GM23338 (cell line): ENCODE data around the gene CEBPZOS.

Source experiments
- CTCF ChIP-seq, 2 experiments: fragments of 200-600 bp in 1 of 2; sonication (generic) in 1 of 2; conservative IDR thresholded peaks; 2 replicates each; pipeline versions ENCODE4 v1.5.1 to v1.6.1; 2016 to 2017; ENCODE audit warnings: antibody characterized with exemption in 2 of 2, low read depth in 2 of 2, mild to moderate bottlenecking in 2 of 2, moderate library complexity in 1 of 2
- EZH2 ChIP-seq: fragments of 200-600 bp; sonication (generic); IDR thresholded peaks from one replicate; pipeline ENCODE4 v1.8.0; 2017; ENCODE audit warnings: antibody characterized with exemption, mild to moderate bottlenecking, low read depth; ENCODE audit not compliant: unreplicated experiment
- EZH2phosphoT487 ChIP-seq: fragments of 200-600 bp; sonication (generic); IDR thresholded peaks from one replicate; pipeline ENCODE4 v1.8.1; 2018; ENCODE audit warnings: antibody characterized with exemption; ENCODE audit not compliant: unreplicated experiment
- JUNB ChIP-seq: IDR thresholded peaks from one replicate; pipeline ENCODE4 v1.6.1; 2016; ENCODE audit warnings: antibody characterized with exemption; ENCODE audit not compliant: unreplicated experiment
- NANOG ChIP-seq: IDR thresholded peaks from 2 replicates; pipeline ENCODE4 v1.6.1; 2016; ENCODE audit warnings: antibody characterized with exemption, borderline replicate concordance
- POLR2AphosphoS5 ChIP-seq: IDR thresholded peaks from 2 replicates; pipeline ENCODE4 v1.6.1; 2016; ENCODE audit warnings: antibody characterized with exemption, low read depth
- REST ChIP-seq: IDR thresholded peaks from one replicate; pipeline ENCODE4 v1.6.1; 2018; ENCODE audit warnings: antibody characterized with exemption; ENCODE audit not compliant: unreplicated experiment

- TF ChIP-seq CTCF (conservative IDR thresholded peaks at IDR 0.05; ENCODE audit: low read depth in 2 of 2) (no peak), POLR2AphosphoS5 (no peak), EZH2 (no peak), REST (no peak), NANOG (no peak), JUNB (no peak), EZH2phosphoT487 (no peak)
Measured at GRCh38 chr2:37191747-37192146, 4.5 kb upstream of the CEBPZOS start.
